D341Med (cell line): ENCODE results near the gene TRPM4.
"Not testable (repeated sequence)": the region's sequence is repeated elsewhere in the genome, so short reads cannot be mapped to it uniquely, and the experiment has no call there.

Experiments used
- DNase-seq: peaks from one replicate; pipeline ENCODE4 v3.0.0; 2012; ENCODE audit warnings: low spot score

TRPM4 gene

DNA sequence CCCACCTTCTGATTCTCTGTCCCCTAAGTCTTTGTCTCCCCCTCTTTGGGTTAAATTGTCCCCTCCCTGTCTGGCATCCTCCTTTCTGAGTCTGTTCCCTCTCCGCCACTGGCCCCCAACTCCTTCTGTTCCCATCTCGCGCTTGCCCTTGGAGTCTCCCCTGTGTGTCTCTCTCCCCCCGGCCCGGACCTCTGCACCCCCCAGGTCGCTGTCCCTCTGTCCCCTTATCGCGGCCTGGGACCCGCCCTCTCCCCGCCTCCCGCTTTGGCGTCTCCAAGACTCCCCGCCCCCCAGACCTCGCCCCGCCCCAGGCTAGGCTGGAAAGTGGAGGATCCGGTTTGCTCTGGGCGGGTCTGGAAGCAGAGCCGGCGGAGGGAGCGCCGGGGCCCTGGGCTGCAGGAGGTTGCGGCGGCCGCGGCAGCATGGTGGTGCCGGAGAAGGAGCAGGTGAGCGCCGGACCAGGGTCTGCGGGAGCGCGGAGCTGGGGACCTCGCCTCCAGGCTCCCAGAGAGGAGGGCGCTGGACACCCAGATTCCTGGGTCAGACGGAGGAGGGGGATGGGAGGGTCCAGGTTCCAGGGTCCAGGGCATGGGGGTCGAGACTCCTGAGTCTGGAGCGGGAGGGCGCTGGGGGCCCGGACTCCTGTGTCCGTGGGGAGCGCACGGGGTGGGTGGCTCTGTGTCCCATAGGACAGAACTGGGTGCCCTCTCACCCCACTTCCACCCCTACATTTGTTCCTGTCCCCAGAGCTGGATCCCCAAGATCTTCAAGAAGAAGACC, at the start of gene TRPM4:
TRPM4 (plus strand) TSS at position 348 of the 780 bp plus-strand sequence; CDS start at position 423, 75 bp downstream.
- peak; percentile 92 for DNase-seq

DNA sequence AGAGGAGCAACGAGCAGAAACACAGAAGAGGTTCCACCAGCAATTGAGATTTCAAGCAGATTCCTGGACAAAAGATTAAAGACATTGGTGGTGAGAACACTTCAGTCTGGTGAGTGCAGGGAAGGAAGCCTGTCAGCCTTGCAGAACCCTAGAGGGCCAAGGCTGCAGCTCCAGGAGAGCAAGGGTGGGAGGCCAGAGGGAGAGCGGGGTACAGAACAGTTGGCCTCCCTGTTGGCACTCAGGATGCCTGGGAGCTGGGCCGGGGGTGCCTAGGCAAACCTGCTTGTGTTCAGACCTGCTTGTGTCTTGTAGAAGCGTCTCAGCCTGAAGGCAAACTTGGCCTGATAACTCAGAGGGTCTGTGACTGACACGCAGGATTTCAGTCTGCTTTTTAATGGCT, 48.5 kb upstream of the TRPM4 start:
- no peak for DNase-seq

DNA sequence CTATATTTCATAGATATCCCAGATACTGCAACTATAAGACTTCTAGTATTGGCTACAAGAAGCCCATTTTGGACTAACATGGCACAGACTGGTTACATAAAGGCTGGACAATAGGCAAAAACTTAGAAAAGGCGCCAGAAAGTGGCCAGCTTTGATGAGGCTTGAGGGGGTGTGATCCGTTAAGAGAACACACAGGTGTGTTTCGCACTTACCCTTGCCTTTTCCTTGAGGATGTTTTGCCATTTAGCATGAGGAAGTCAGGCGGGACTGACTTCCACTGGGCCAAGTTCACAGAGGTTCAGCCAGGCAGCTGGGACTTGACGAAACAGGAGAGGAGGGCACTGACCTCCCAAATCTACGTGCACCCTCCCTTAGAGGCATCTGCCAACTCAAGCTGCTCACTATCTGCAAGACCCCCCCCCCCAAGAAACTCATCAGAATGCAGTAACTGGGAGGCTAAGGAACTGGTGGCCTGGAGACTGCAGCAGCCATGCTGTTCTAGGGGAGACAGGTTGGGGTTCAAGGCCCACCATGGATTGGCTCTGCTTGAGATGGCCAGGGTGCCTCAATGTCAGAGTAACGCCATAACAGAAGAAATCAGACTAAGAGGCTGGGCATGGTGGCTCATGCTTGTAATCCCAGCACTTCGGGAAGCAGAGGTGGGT, 47.9 kb upstream of the TRPM4 start:
- DNase-seq, result no peak

DNA sequence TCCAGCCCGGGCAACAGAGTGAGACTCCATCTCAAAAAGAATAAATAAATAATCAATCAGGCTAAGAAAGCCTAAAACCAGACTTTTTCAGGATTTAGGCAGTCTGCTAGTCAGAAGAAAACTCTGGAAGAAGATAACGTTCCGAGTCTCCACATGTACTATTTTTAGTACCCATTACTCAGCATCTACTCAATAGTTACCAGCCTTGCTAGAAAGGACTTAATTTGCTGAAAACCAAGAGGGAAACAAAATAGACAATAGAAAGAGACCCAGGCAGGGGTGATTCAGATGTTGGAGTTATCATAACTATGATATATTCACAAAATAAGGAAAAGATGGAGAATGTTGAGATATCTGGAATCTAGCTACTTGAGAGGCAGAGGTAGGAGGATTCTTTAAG, 47.0 kb upstream of the TRPM4 start:
- DNase-seq, result no peak

DNA sequence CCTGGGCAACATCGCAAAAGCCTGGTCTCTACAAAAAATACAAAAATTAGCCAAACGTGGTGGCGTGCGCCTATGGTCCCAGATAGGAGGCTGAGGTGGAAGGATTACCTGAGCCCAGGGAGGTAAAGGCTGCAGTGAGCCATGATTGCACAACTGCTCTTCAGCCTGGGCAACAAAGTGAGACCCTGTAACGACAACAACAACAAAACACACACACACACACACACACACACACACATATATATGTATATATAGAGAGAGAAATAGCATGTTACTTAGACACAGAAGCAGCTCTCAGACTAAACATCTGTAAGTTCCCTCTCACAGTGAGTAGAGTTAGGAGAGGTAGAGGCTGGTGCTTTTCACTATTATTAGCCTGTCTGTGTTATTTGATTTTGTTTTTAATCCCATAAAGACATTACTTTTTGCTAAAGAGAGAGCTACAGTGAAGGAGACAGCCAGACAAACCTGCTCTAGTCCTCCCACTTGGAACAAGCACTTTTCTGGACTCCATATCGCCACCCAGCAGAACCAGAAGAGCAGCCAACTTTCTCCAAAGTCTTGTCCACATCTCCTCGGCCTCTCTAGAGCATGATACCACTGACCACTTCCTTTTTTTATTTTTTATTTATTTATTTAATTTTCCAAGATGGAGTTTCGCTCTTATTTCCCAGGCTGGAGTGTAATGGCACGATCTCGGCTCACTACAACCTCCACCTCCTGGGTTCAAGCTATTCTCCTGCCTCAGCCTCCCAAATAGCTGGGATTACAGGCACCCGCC, 46.2 kb upstream of the TRPM4 start:
- DNase-seq, result no peak

DNA sequence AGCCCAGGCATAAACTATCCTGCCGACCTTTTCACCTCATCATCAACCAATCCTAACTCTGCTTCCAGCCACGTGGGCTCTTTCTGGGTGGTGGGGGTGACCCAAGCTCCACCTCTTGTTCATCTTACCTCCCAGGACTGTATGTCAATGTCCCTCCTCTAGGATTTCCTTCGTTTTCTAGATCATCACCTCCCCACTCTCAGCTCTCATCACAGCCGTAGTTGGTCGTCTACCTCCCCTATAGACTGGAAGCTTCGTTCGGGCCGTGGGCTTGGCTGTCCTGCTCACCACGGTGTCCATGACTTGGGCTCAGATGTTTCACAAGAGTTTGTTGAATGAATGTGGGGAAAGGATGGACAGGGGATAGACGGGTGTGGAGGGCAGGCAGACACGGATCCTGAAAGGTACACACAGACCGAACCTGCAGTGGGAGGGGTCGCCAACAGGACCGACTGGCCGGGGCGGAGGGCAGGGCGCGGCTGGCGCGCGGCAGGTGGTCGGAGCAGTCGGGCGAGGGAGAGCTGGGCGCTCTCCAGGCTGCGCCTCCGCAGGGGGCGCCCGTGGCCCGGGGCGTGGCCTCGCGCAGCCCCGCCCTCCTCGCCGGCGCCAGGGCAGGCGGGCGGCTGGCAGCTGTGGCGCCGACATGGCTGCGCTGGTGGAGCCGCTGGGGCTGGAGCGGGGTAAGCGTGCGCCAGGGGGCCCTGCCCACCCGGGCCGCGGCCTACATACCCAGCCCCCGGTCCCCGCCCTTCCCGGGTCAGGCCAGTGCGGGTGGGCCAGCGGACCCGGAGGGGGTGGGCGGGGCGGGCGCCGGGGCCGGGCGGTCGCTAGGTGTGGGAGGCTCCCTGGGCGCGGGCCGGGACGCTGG, 43.6 kb upstream of the TRPM4 start, which contains the start of gene LIN7B:
LIN7B (plus strand) TSS at position 609 of the 868 bp plus-strand sequence; CDS start at position 644, 35 bp downstream.
- peak; percentile 97 for DNase-seq

DNA sequence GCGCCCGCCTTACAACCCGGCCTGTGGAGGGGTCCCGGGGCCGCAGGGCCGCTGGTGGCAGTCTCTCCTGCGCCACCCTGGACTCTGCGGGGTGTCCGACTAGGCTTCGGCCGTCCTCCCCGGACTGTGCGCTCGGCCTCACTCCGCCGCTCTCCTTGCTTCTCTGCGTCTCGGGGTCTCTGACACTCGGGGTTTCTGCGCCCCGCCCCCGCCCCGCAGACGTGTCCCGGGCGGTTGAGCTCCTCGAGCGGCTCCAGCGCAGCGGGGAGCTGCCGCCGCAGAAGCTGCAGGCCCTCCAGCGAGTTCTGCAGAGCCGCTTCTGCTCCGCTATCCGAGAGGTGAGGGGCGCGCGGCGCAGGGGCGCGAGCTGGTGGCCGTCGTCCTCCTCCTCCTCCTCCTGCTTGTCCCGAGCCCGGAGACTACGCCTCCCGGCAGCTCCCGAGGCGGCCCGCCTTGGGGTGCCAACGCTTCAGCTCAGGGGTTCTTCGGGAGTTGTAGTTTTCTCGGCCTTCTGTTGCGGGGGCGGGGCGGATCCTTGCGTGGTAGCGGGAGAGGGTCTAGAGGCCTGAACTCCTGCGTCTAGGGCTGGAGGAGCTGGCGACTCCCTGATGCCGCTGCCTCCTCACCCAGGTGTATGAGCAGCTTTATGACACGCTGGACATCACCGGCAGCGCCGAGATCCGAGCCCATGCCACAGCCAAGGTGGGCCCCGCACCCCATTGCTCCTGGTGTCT, 42.8 kb upstream of the TRPM4 start:
- DNase-seq, result peak; percentile 79

DNA sequence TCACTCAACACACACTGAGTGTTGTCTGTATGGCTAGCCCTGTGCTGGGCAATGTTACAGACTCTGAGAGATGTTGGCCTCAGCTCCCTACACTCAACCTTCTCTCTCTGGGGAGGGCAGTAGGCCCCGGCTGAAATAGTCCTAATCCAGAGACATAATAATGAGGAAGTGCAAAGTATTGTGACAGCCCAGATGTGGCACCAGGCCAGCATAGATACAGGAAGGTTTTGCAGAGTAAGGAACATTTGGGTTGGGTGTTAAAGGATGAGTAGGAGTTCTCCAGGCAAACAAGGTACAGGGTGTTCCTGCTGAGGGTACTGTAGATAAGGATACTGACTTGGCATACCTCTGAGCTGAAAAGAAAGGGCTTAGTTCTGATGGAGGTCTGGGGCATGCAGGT, 41.0 kb upstream of the TRPM4 start:
- no peak for DNase-seq

DNA sequence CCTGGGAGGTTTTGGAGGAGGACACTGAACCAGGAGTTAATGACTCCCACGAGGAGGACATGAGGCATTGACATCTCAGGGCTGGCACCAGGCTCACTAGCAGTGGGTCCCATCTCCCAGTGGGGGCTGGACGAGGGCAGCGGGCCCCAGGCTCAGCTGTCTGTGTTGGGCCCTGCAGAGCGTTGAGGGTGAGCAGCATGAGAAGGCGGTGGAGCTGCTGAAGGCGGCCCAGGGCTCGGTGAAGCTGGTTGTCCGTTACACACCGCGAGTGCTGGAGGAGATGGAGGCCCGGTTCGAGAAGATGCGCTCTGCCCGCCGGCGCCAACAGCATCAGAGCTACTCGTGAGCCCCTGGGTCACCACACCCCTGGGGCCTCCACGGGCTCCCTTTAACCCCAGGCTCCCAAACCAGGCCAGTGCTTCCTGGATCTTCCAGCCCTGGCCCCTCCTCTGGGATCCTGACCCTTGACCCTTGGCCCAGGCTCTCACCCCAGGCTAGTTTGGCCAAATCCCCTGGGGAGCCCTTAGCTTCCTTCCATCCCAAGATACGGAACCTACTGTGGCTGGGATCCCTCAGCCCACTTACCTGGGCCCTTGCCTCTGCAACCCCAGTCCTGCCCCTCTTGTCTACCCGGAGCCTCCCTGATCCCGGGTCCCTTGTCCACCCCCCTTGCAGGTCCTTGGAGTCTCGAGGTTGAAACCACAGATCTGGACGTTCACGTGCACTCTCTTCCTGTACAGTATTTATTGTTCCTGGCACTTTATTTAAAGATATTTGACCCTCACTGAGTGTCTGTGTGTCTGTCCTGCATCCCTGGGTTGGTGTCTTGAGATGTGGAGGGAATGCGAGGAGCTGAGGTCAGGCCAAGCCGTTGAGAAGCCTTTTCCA, 39.7 kb upstream of the TRPM4 start:
- DNase-seq, result no peak

DNA sequence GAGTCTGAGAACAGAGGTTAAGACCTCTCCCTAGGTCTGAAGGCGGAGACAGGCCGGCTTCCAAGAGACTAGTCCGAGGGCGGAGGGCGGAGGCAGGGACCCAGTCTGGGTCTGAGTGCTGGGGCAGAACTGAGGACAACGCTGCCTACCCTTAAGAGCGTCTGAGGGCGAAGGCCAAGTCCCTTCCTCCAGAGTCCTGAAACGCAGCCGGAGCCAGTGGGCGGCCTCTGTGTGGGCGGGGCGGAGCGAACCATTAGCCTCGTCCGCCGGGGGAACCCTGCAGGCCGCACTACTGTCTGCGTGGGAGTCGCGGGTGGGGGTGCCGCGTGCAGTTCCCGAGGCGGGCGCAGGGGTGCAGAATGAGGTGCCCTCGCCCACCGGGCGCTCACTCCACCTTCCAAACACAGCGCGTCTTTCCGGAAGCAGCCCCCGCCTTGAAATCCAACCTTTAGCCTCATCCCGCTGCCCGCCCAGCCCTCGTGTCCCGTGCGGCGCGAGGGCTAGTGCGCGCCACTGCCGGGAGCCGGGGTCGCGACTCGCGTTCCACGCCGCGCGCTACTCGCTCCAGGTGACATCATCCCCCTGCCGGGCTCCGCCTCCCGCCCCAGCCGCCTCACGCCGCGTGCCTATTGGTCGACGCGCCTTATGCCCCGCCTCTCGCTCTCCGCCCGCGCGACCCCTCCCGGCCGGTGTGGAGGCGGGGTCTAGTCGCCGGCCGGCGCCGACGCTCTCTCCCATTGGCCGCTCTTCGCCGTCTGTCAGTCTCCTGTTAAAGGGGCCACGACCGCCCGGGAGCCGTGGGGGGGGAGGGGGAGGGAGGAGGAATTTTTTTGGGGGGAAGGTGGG, 38.8 kb upstream of the TRPM4 start, which contains the start of gene C19orf73:
C19orf73 (minus strand) TSS at position 579 of the 846 bp plus-strand sequence; CDS start at position 458, 121 bp downstream.
- peak; percentile 99 for DNase-seq

DNA sequence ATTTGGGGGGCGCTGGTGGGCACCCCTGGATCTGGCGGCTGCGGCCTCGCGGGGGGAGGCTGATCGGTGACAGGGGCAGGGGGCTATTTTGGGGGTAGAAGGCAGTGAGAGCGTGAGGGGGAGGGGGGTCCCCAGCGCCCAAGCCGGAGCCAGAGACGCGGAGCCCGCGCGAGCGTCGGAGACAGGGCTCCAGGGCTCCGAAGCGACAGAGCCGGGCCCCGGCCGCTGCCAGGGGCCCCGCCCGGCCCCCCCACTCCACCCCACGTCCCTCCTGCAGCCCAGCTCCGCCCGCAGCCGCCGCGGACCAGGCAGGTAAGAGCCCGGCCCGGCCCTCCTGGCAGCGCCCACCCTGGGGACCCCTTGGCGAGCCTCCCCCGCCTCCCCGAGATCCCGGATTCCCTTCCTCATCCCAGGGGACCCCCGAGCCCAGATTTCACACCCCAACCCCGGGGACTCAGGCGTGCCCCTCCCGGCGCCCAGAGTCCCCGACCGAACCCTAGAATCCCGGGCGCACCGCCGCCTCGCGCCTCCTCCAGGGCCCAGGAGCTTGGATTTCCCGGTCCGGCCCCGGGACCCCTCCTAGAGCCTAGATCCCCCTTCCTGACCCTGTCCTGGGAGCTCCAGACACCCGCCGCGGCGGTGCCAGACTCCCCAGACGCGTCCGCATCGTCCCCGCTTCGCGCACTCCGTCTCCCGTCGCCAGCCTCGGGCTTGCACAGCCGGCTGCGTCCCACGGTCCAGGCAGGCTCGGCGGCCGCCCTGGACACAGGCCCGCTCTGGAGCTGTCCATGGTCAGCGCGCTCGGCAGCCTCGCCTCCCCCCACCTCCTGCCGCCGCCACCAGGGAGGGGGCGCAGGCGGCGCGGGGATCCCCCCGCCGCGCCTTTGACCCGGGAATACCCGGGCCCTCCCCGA, 37.9 kb upstream of the TRPM4 start, which contains the start of gene PPFIA3:
PPFIA3 (plus strand) TSS at position 134 of the 914 bp plus-strand sequence. CDS start 8,330 bp downstream, outside the sequence.
- DNase-seq, result peak; percentile 81

DNA sequence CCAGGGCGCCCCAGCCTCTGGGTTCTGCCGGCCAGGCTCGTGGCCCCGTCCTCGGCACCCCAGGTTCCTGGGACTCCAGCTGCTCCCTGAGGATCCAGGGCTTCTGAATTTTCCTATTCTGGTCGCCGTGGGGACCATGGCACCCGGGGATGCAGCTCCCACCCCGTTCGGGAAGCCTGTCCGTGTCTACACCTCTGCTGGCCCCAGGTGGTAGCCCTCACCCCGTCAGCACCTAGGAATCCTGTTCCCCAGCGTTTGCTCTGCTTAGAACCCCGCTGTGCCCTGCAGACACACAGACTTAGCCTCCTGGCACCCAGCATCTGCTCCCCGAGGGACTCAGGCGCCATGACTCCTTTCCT, 37.3 kb upstream of the TRPM4 start:
- DNase-seq, result no peak

DNA sequence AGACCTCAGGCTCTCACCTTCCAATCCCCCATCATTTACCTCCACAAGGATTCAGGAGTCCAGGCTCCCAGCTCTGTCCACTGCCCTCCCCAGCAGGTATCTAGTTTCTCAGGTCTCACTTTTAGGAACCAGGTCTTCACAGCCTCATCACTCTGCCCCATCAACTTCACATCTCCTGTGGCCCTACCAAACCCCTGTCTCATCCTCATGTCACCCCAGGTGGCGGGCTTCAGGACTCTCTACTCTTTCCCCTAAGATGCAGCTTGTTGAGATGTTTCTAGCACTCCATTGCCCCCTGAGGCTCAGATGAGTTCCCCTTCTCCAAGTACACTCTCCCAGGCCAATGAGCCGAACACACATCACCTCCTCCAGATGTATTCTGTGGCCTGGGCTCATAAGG, 36.7 kb upstream of the TRPM4 start:
- DNase-seq, result no peak

DNA sequence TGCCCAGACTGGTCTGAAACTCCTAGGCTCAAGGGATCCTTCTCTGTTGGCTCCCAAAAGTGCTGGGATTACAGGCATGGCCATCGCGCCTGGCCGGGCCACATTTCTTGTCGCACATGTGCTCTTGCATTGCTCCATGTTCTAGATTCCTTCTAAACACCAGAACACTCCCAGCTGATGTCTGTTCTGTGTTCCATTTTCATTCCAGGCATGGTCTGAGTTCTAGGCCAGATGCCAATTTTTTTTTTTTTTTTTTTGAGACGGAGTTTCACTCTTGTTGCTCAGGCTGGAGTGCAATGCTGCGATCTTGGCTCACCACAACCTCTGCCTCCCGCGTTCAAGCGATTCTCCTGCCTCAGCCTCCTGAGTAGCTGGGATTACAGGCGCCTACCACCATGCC, 35.8 kb upstream of the TRPM4 start:
- DNase-seq, result not testable (repeated sequence)

DNA sequence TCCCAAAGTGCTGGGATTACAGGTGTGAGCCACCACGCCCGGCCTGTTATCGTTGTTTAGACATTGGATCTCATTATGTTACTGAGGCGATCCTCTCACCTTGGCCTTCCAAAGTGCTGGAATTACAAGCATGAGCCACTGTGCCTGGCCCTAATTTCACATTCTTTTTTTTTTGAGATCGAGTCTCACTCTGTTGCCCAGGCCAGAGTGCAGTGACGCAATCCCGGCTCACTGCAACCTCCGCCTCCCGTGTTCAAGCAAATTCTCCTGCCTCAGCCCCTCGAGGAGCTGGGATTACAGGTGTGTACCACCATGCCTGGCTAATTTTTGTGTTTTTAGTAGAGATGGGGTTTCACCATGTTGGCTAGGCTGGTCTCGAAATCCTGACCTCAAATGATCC, 34.3 kb upstream of the TRPM4 start:
- not testable (repeated sequence) for DNase-seq

DNA sequence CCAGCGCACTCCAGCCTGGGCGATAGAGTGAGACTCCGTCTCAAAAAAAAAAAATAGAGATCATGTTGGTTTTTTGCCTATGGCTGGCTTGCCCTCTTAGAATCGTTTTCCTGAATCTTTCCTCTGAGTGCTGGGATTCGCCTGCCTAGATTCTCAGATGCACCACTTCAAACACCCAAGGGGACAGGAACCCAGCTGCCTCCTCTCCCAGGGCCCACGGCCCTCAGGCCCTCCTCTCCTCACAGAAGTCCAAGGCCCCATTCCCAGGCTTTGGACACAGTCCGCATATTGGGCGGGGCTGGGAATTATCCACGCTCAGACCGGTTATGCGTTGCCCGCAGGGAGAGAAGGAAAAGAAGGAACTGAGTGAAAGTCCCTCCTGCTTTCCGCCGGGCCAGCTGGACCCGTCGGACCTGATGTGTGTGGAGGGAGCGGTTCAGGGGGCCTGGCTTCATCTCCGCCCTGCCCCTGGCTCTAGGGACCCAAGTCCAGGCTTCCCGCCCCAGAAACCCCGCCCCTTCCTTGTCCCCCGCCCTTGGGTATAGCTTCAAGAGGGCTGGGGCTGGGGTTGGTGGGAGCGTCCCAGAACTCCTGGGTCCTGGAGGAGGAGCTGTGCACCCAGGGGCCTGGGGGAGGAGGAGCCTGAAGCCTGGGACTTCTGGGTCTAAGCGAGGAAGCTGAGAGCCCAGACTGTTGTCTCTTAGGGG, 32.4 kb upstream of the TRPM4 start:
- no peak for DNase-seq

DNA sequence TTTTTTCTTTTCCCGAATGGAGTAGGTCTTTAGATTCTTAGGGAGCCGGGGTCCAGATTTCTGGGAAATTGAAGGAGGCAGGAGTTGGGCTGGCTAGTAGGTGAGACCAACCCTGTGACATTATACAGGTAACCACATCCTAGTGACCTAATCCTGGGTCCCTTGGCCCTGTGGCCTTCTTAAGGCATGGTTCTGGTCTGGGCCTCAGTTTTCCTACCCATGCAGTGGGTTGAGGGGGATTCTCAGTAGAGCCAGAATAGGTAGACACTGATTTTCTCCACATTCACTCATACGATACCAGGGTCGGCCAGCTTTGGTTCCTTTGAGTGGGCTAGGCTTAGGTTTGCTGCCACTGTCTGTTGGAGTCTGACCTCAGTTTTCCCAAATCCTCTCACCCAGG, 31.0 kb upstream of the TRPM4 start:
- no peak for DNase-seq
